Measurements from ENCODE around the gene ADAR. TPM values are rescaled to one million over a fixed set of nuclear protein-coding genes. Genes with fewer than 3 reads are reported as not detected.

Gene ADAR
- total and polyA plus RNA-seq, 4 experiments from 2014 or later, result 64.4 to 247 (median 201) TPM

DNA sequence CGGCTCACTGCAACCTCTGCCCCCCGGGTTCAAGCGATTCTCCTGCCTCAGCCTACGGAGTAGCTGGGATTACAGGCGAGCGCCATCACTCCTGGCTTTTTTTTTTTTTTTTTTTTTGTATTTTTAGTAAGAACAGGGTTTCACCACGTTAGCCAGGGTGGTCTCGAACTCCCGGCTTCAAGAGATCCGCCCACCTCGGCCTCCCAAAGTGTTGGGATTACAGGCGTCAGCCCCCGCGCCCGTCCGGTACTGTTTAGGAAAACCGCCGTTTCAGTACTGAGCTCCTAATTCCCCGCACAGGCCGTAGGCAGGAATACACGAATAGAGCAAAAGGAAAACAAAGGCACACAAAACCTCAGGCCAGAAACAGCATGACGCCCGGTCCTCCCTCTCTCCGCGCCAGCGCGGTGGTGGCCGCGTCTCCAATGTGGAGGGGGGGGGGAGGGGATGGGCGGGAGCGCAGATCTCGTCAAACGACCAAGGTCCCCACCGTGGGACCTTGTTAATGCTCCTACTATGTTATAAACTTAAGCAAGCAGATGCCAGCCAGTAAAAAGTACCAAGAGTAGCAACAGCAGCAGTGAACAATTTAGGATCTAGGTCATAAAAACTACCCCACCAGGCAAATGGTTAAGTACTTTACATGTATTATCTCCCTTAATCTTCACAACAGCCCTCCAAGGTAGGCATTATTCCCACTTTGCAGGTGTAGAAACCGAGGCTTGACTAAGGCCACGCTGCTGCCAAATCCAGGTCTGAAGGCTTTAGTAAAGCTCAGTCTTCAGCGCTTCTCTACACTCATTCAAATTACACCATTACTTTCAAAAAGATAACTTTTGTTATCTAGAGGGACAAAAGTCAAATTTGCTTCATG is 648 bp upstream of the ADAR start:
- Histone ChIP-seq H3K4me1 (ENCODE audit: insufficient read depth, low read length) (peaks cover 50% of the 10 kb centered on the region), H3K9me3 (ENCODE audit: control insufficient read depth in 1 of 2, low read length in 2 of 2) (no peaks in the 10 kb centered on the region), H3K27ac (ENCODE audit: low read depth, low read length) (peak overlapping the region; percentile 97), H3K36me3 (ENCODE audit: insufficient read depth, low read length) (no peaks in the 10 kb centered on the region), H3K27me3 (ENCODE audit: insufficient read depth, low read length) (no peaks in the 10 kb centered on the region), H3K4me3 (ENCODE audit: low read length in 2 of 2) (peak overlapping the region; percentile 80 to 94)
- Mint-ChIP-seq H3K36me3 (peaks cover 8 to 37% of the 10 kb centered on the region in 2 donors), H3K4me1 (peaks cover 44 to 79% (median 56%) of the 10 kb centered on the region in 4 donors), H3K27ac (peak overlapping the region; percentile 93 to 100 (median 98)), H3K27me3 (no peaks in the 10 kb centered on the region), H3K4me3 (peak overlapping the region; percentile 93 to 99 (median 98)), H3K9me3 (peaks cover 0 to 3% (median 0%) of the 10 kb centered on the region in 8 donors)
- CTCF ChIA-PET (ENCODE audit: partially characterized antibody), result interaction anchor here (0.7 to 2.5 kb wide), 6 partner anchors 49 to 521 kb away, joined by 3 to 8 read pairs (median 4); partner anchors contain the start of gene PMVK
- POLR2A ChIA-PET (ENCODE audit: partially characterized antibody), result interaction anchor here (0.6 to 3.2 kb wide), 12 partner anchors 9 to 1894 kb away, joined by 3 to 49 read pairs (median 6); partner anchors contain the start of genes PBXIP1 and PMVK
- DNase-seq, result peak in 3 of 5 donors; percentile 36 to 47 (median 41)
- intact Hi-C loops (cut with micrococcal nuclease), result loop anchor here (1.0 to 5.0 kb wide), 5 partner anchors 20 to 938 kb away; partner anchors contain the start of genes IL6R, ILF2, PMVK and UBE2Q1

DNA sequence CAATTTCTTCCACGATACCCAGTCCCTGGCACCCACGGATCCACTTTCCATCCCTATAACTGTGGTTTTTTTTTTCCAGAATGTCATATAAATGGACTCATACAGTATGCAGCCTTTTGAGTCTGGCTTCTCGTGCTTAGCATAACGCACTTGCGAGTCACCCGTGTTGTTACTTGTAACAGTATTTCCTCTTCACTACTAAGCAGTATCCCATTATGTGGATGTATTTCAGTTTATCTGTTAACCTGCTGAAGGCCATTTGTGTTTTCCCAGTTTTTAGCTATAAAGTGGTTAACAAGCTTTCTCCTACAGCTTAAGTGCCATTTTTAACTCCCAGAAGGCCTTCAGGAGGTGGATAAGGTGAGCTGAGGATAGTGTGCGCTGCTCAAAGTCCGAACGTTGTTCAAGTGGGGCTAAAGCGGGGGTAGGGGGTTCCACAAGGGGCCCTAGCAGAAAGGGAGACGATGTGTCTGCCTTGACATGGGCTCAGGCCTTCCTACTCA is 829 bp downstream of the ADAR start:
- Mint-ChIP-seq H3K36me3 (peaks cover 11 to 46% of the 10 kb centered on the region in 2 donors), H3K4me3 (peak overlapping the region; percentile 93 to 99 (median 98)), H3K9me3 (peaks cover 0 to 3% (median 0%) of the 10 kb centered on the region in 8 donors), H3K4me1 (peaks cover 51 to 93% (median 65%) of the 10 kb centered on the region in 4 donors), H3K27me3 (no peaks in the 10 kb centered on the region), H3K27ac (peak overlapping the region; percentile 93 to 100 (median 98))
- ChIA-PET CTCF (ENCODE audit: partially characterized antibody) (interaction anchor here (0.7 to 2.7 kb wide), 2 partner anchors 19 to 47 kb away, joined by 3 to 11 read pairs; no protein-coding TSS in a partner anchor), POLR2A (ENCODE audit: partially characterized antibody) (interaction anchor here (0.6 to 1.4 kb wide), 9 partner anchors 9 to 419 kb away, joined by 3 to 7 read pairs (median 4); partner anchors contain the start of gene CHRNB2)
- Histone ChIP-seq H3K27ac (ENCODE audit: low read depth, low read length) (peak overlapping the region; percentile 97), H3K36me3 (ENCODE audit: insufficient read depth, low read length) (peaks cover 3% of the 10 kb centered on the region), H3K9me3 (ENCODE audit: control insufficient read depth in 1 of 2, low read length in 2 of 2) (no peaks in the 10 kb centered on the region), H3K4me1 (ENCODE audit: insufficient read depth, low read length) (peaks cover 64% of the 10 kb centered on the region), H3K27me3 (ENCODE audit: insufficient read depth, low read length) (no peaks in the 10 kb centered on the region), H3K4me3 (ENCODE audit: low read length in 2 of 2) (peak overlapping the region; percentile 80 to 94)
- intact Hi-C loops (cut with micrococcal nuclease), result loop anchor here (5.0 kb wide), 1 partner anchor 200 kb away; the partner anchor contains the start of gene IL6R
- DNase-seq, result peak in 1 of 5 donors; percentile 11

DNA sequence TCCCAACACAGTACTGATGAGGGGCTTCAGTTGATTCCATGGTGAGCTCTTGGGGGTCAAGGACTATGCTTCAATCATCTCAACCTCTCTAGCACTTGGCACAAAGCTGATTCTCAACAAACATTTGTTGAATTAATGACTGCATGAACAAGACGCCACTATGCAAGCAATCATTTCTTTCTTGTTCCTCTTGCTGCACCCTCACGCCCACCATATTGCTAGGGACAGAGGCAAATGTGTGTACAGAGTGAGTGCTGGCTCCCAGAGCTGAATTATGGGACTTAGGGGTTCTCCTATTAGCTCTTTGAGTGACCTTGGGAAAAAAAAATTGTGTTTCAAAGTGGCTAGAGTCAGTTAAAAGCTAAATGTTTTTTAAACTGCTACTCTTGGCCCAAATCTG is 2.5 kb downstream of the ADAR start:
- Mint-ChIP-seq H3K4me1 (peaks cover 60 to 100% (median 73%) of the 10 kb centered on the region in 4 donors), H3K9me3 (peaks cover 0 to 3% (median 0%) of the 10 kb centered on the region in 8 donors), H3K27ac (peak overlapping the region; percentile 22 to 93 (median 80)), H3K27me3 (no peaks in the 10 kb centered on the region), H3K4me3 (peak overlapping the region; percentile 14 to 99 (median 66)), H3K36me3 (peaks cover 27 to 63% of the 10 kb centered on the region in 2 donors)
- H3K27me3 ChIP-seq (ENCODE audit: insufficient read depth, low read length), result no peaks in the 10 kb centered on the region
- intact Hi-C loops (cut with micrococcal nuclease), result loop anchor here (5.0 kb wide), 1 partner anchor 198 kb away; the partner anchor contains the start of gene IL6R
- H3K9me3 ChIP-seq (ENCODE audit: control insufficient read depth in 1 of 2, low read length in 2 of 2), result no peaks in the 10 kb centered on the region
- peaks cover 79% of the 10 kb centered on the region for H3K4me1 ChIP-seq (ENCODE audit: insufficient read depth, low read length)
- H3K36me3 ChIP-seq (ENCODE audit: insufficient read depth, low read length), result peaks cover 20% of the 10 kb centered on the region
- peak overlapping the region; percentile 43 for H3K27ac ChIP-seq (ENCODE audit: low read depth, low read length)
- DNase-seq, result no peak
- CTCF ChIA-PET (ENCODE audit: partially characterized antibody), result interaction anchor here (0.7 to 2.7 kb wide), 7 partner anchors 11 to 480 kb away, joined by 3 to 11 read pairs (median 3); no protein-coding TSS in a partner anchor
- no peak overlapping the region for H3K4me3 ChIP-seq (ENCODE audit: low read length in 2 of 2)
- POLR2A ChIA-PET (ENCODE audit: partially characterized antibody), result interaction anchor here (1.0 to 3.8 kb wide), 4 partner anchors 22 to 378 kb away, joined by 3 to 16 read pairs (median 6); partner anchors contain the start of genes FLAD1 and PMVK

DNA sequence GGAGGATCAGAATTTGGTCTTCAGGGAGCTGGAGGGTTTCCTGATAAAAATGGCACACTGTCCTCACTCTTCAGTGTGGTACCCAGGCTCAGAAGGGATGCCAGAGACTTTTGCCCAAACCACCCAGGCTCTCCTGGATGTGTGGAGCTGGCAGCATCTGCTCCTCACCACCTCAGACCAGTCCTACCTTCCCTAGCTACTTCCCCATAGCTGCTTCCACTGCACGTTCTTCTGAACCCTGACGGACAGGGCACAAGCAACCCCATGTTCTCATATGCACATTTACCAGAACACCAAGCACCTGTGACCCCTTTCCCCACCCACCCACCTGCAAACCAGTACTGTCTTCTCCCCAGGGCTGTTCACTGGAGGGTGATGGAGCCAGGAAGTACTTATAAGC is 4.7 kb downstream of the ADAR start:
- H3K4me1 ChIP-seq (ENCODE audit: insufficient read depth, low read length), result peaks cover 73% of the 10 kb centered on the region
- H3K27me3 Mint-ChIP-seq, result no peaks in the 10 kb centered on the region
- peaks cover 38 to 78% of the 10 kb centered on the region in 2 donors for H3K36me3 Mint-ChIP-seq
- H3K4me1 Mint-ChIP-seq, result peaks cover 46 to 99% (median 67%) of the 10 kb centered on the region in 4 donors
- intact Hi-C loops (cut with micrococcal nuclease), result no loop called here
- ChIA-PET CTCF (ENCODE audit: partially characterized antibody) (no interaction called here), POLR2A (ENCODE audit: partially characterized antibody) (interaction anchor here (1.5 to 3.8 kb wide), 3 partner anchors 8 to 333 kb away, joined by 3 to 16 read pairs (median 8); partner anchors contain the start of gene PMVK)
- H3K27me3 ChIP-seq (ENCODE audit: insufficient read depth, low read length), result no peaks in the 10 kb centered on the region
- peak overlapping the region in 6 of 7 donors; percentile 32 to 93 (median 78) for H3K27ac Mint-ChIP-seq
- peaks cover 0 to 3% (median 0%) of the 10 kb centered on the region in 8 donors for H3K9me3 Mint-ChIP-seq
- no peaks in the 10 kb centered on the region for H3K9me3 ChIP-seq (ENCODE audit: control insufficient read depth in 1 of 2, low read length in 2 of 2)
- no peak overlapping the region for H3K4me3 Mint-ChIP-seq
- DNase-seq, result no peak
- H3K36me3 ChIP-seq (ENCODE audit: insufficient read depth, low read length), result peaks cover 36% of the 10 kb centered on the region
- H3K4me3 ChIP-seq (ENCODE audit: low read length in 2 of 2), result no peak overlapping the region
- H3K27ac ChIP-seq (ENCODE audit: low read depth, low read length), result peak overlapping the region; percentile 5

DNA sequence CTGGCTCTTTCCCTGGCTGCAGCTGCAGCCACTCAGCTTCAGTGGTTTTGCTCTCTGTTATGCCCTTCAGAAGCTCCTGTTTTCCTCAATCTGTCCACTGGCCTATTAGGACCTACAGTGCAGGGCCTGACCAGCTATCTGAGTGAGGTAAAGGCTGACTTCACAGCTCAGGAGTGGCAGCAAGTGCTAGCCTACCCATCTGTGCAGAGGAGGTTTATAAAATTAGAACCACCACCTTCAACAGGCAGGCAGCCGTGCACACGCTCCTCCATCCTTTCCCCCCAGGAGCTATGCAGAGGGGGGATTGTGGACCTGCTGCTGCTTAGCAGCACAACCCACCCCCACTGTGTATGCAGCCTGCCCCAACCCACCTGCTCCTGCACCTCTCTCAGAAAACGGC is 8.3 kb downstream of the ADAR start:
- Histone ChIP-seq H3K27me3 (ENCODE audit: insufficient read depth, low read length) (no peaks in the 10 kb centered on the region), H3K27ac (ENCODE audit: low read depth, low read length) (no peak overlapping the region), H3K9me3 (ENCODE audit: control insufficient read depth in 1 of 2, low read length in 2 of 2) (no peaks in the 10 kb centered on the region), H3K4me1 (ENCODE audit: insufficient read depth, low read length) (peaks cover 52% of the 10 kb centered on the region), H3K4me3 (ENCODE audit: low read length in 2 of 2) (no peak overlapping the region), H3K36me3 (ENCODE audit: insufficient read depth, low read length) (peaks cover 67% of the 10 kb centered on the region)
- Mint-ChIP-seq H3K9me3 (no peaks in the 10 kb centered on the region), H3K27ac (peak overlapping the region in 4 of 7 donors; percentile 29 to 80 (median 55)), H3K4me1 (peaks cover 29 to 67% (median 48%) of the 10 kb centered on the region in 4 donors), H3K36me3 (peaks cover 51 to 86% of the 10 kb centered on the region in 2 donors), H3K4me3 (peak overlapping the region in 2 of 8 donors; percentile 15 to 35), H3K27me3 (no peaks in the 10 kb centered on the region)
- intact Hi-C loops (cut with micrococcal nuclease), result no loop called here
- POLR2A ChIA-PET (ENCODE audit: partially characterized antibody), result no interaction called here
- no peak for DNase-seq
- CTCF ChIA-PET (ENCODE audit: partially characterized antibody), result interaction anchor here (0.9 kb wide), 1 partner anchor 11 kb away, joined by 3 read pairs; no protein-coding TSS in a partner anchor

DNA sequence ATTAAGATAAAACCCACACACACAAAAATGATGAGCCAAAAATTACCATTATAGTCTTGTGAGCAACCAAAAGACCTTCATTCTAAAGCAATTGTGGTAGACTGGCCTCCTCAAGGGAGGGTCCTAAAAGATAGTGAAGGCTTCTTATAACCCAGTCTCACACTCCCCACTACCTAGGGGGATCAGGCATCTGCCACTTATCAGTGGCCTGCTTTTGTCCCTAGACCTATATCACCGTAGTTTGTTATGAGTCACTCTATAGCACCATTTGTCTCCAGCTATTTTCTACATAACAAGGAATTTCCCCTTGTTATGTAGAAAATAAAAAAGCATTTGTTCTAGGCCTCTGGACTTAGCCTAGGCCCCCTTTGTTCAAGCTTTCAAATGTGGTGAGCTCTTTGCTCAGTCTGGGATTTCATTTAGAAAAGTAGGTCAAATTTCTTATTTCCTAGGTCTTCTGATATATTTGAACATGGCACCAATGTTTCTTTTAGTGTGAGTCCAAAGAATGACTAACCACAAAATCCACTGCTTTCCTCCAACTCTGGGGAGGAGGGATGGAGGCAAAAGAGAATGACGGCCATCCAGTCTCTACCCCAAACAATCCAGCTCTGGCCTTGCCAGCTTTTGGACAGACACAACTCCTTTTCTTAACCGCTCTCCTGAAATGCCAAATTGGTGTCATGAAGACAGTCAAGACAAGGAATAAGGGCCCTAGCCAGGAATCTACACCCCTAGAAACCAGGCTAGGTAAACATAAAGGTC is 8.9 kb downstream of the ADAR start:
- H3K27me3 Mint-ChIP-seq, result no peaks in the 10 kb centered on the region
- H3K27ac Mint-ChIP-seq, result peak overlapping the region in 5 of 7 donors; percentile 36 to 66 (median 50)
- ChIA-PET POLR2A (ENCODE audit: partially characterized antibody) (interaction anchor here (1.4 kb wide), 1 partner anchor 8 kb away, joined by 4 read pairs; no protein-coding TSS in a partner anchor), CTCF (ENCODE audit: partially characterized antibody) (interaction anchor here (0.9 kb wide), 2 partner anchors 10 to 346 kb away, joined by 3 read pairs; no protein-coding TSS in a partner anchor)
- peak overlapping the region in 1 of 8 donors; percentile 39 for H3K4me3 Mint-ChIP-seq
- intact Hi-C loops (cut with micrococcal nuclease), result no loop called here
- Histone ChIP-seq H3K27me3 (ENCODE audit: insufficient read depth, low read length) (no peaks in the 10 kb centered on the region), H3K36me3 (ENCODE audit: insufficient read depth, low read length) (peaks cover 73% of the 10 kb centered on the region), H3K4me3 (ENCODE audit: low read length in 2 of 2) (no peak overlapping the region), H3K27ac (ENCODE audit: low read depth, low read length) (no peak overlapping the region), H3K9me3 (ENCODE audit: control insufficient read depth in 1 of 2, low read length in 2 of 2) (no peaks in the 10 kb centered on the region), H3K4me1 (ENCODE audit: insufficient read depth, low read length) (peaks cover 46% of the 10 kb centered on the region)
- H3K9me3 Mint-ChIP-seq, result no peaks in the 10 kb centered on the region
- DNase-seq, result no peak
- H3K4me1 Mint-ChIP-seq, result peaks cover 25 to 66% (median 42%) of the 10 kb centered on the region in 4 donors
- peaks cover 56 to 87% of the 10 kb centered on the region in 2 donors for H3K36me3 Mint-ChIP-seq
